ENCODE data around the gene ZSCAN10. TPM values are rescaled to one million over a fixed set of nuclear protein-coding genes. Genes with fewer than 3 reads are reported as not detected.

Gene ZSCAN10
- total RNA-seq, 1 experiment from 2014 or later: not detected

- ChIA-PET CTCF (no interaction called here), POLR2A (no interaction called here)
- peaks cover 1% of the 10 kb centered on the region; the same call in 1 of the 2 replicates for H3K4me1 ChIP-seq
- no peaks in the 10 kb centered on the region for H3K9me3 ChIP-seq
- BruUV-seq (replicated peaks): no TSS peak
- H3K36me3 Mint-ChIP-seq (ENCODE audit: insufficient read depth, unreplicated experiment): no peaks in the 10 kb centered on the region
- no peaks in the 10 kb centered on the region for H3K9me3 Mint-ChIP-seq (ENCODE audit: unreplicated experiment)
- peaks cover 6% of the 10 kb centered on the region for H3K4me1 Mint-ChIP-seq (ENCODE audit: low read depth, unreplicated experiment)
- TF ChIP-seq CTCF (IDR thresholded peaks at IDR 0.05; ENCODE audit: insufficient read depth in 1 of 2, low read depth in 1 of 2, low read length in 1 of 2, severe bottlenecking in 1 of 2, unreplicated experiment in 1 of 2): peak; percentile 38 to 62
- no peak overlapping the region for H3K4me3 Mint-ChIP-seq (ENCODE audit: unreplicated experiment)
- DNase-seq: peak in 1 of 2 experiments; percentile 32
- no peak overlapping the region for H3K4me3 ChIP-seq (ENCODE audit: low read depth, low read length)
- no peaks in the 10 kb centered on the region for H3K27me3 ChIP-seq (replicated peaks; ENCODE audit: control insufficient read depth, insufficient read depth, low read length)
- H3K27me3 Mint-ChIP-seq (ENCODE audit: insufficient read depth, unreplicated experiment): no peaks in the 10 kb centered on the region
- no peak overlapping the region for H3K27ac Mint-ChIP-seq (ENCODE audit: unreplicated experiment)
- intact Hi-C loops (cut with micrococcal nuclease; ENCODE audit: unreplicated experiment): no loop called here
- no peaks in the 10 kb centered on the region for H3K36me3 ChIP-seq (ENCODE audit: control insufficient read depth, insufficient read depth, low read length)
Measured at GRCh38 chr16:3094289-3095027, 4.6 kb downstream of the ZSCAN10 start.

DNA sequence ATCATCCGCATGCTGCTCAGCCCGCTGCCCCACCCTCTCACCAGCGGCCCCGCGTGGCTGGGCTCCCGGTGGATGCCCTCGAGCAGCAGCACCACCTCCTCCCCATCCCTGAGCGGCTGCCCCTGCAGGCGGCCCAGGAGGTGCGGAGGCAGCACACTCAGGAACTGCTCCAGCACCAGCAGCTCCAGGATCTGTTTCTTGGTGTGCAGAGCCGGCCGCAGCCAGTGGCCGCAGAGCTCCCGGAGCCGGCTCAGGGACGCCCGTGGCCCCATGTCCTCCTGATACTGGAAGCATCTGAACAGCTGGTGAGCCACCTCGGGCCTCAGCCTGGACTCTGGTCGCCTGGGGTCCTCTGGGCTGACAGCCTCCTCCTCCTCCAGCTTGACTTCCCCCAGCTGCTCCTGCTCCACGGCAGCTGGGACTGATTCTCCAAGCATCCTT lies 6.6 kb downstream of the ZSCAN10 start:
- no TSS peak for BruUV-seq (replicated peaks)
- H3K36me3 Mint-ChIP-seq (ENCODE audit: insufficient read depth, unreplicated experiment): no peaks in the 10 kb centered on the region
- DNase-seq: no peak
- intact Hi-C loops (cut with micrococcal nuclease; ENCODE audit: unreplicated experiment): no loop called here
- H3K27ac Mint-ChIP-seq (ENCODE audit: unreplicated experiment): no peak overlapping the region
- no peaks in the 10 kb centered on the region for H3K27me3 ChIP-seq (replicated peaks; ENCODE audit: control insufficient read depth, insufficient read depth, low read length)
- H3K27me3 Mint-ChIP-seq (ENCODE audit: insufficient read depth, unreplicated experiment): no peaks in the 10 kb centered on the region
- H3K4me1 ChIP-seq: no peaks in the 10 kb centered on the region
- no peak for TF ChIP-seq CTCF (IDR thresholded peaks at IDR 0.05; ENCODE audit: insufficient read depth in 1 of 2, low read depth in 1 of 2, low read length in 1 of 2, severe bottlenecking in 1 of 2, unreplicated experiment in 1 of 2)
- ChIA-PET CTCF (no interaction called here), POLR2A (no interaction called here)
- no peaks in the 10 kb centered on the region for H3K9me3 ChIP-seq
- peaks cover 1% of the 10 kb centered on the region for H3K4me1 Mint-ChIP-seq (ENCODE audit: low read depth, unreplicated experiment)
- H3K4me3 Mint-ChIP-seq (ENCODE audit: unreplicated experiment): no peak overlapping the region
- H3K4me3 ChIP-seq (ENCODE audit: low read depth, low read length): no peak overlapping the region
- H3K36me3 ChIP-seq (ENCODE audit: control insufficient read depth, insufficient read depth, low read length): no peaks in the 10 kb centered on the region
- H3K9me3 Mint-ChIP-seq (ENCODE audit: unreplicated experiment): no peaks in the 10 kb centered on the region

GRCh38 chr16:3091551-3091950 lies 7.5 kb downstream of the ZSCAN10 start:
- H3K36me3 Mint-ChIP-seq (ENCODE audit: insufficient read depth, unreplicated experiment): no peaks in the 10 kb centered on the region
- H3K4me3 ChIP-seq (ENCODE audit: low read depth, low read length): no peak overlapping the region
- POLR2A ChIA-PET: no interaction called here

More at GRCh38 chr16:3091551-3091950, 7.5 kb downstream of the ZSCAN10 start:
- no peak for TF ChIP-seq CTCF (IDR thresholded peaks at IDR 0.05; ENCODE audit: insufficient read depth in 1 of 2, low read depth in 1 of 2, low read length in 1 of 2, severe bottlenecking in 1 of 2, unreplicated experiment in 1 of 2)
- H3K27me3 ChIP-seq (replicated peaks; ENCODE audit: control insufficient read depth, insufficient read depth, low read length): no peaks in the 10 kb centered on the region
- BruUV-seq (replicated peaks): no TSS peak
- H3K36me3 ChIP-seq (ENCODE audit: control insufficient read depth, insufficient read depth, low read length): no peaks in the 10 kb centered on the region
- H3K27ac Mint-ChIP-seq (ENCODE audit: unreplicated experiment): no peak overlapping the region
- CTCF ChIA-PET: interaction anchor here (0.9 kb wide), 1 partner anchor 33 kb away, joined by 5 read pairs; no protein-coding TSS in a partner anchor
- H3K9me3 ChIP-seq: no peaks in the 10 kb centered on the region
- no peaks in the 10 kb centered on the region for H3K4me1 Mint-ChIP-seq (ENCODE audit: low read depth, unreplicated experiment)
- intact Hi-C loops (cut with micrococcal nuclease; ENCODE audit: unreplicated experiment): no loop called here
- H3K27me3 Mint-ChIP-seq (ENCODE audit: insufficient read depth, unreplicated experiment): no peaks in the 10 kb centered on the region
- no peak for DNase-seq
- no peaks in the 10 kb centered on the region for H3K9me3 Mint-ChIP-seq (ENCODE audit: unreplicated experiment)
- H3K4me1 ChIP-seq: peaks cover 6% of the 10 kb centered on the region
- no peak overlapping the region for H3K4me3 Mint-ChIP-seq (ENCODE audit: unreplicated experiment)
